GM12878 (cell line): ENCODE results near the gene CXCL1. TPM values are rescaled to one million over a fixed set of nuclear protein-coding genes. Genes with fewer than 3 reads are reported as not detected.

Experiments
- ATAC-seq: fragments of 200-7000 bp; cut with Tn5 transposase; 3 replicates; pipeline ENCODE4 v1.9.1; 2020; ENCODE audit warnings: mild to moderate bottlenecking, moderate library complexity
- BruUV-seq: library from RNA; stranded (reverse); fragments of 400-500 nt; replicated peaks from 2 replicates; lab custom pipeline; 2021; lab: Mats Ljungman, UMichigan
- CTCF ChIA-PET: fragments of 300-600 bp; sonication (Branson Sonifier 250); formaldehyde crosslinking; extraction: SDS; loops from one replicate; lab custom pipeline; 2021; ENCODE audit warnings: inconsistent platforms; lab: Yijun Ruan, JAX
- POLR2A ChIA-PET: fragments of 350-600 bp; formaldehyde crosslinking; extraction: SDS; loops from one replicate; lab custom pipeline; 2021; ENCODE audit warnings: inconsistent platforms; lab: Charles Lee
- RAD21 ChIA-PET: fragments of 300-600 bp; sonication (Branson Sonifier 250); formaldehyde crosslinking; loops from one replicate; lab custom pipeline; 2023; ENCODE audit warnings: antibody characterized with exemption; ENCODE audit not compliant: unreplicated experiment; lab: Charles Lee
- SMC1A ChIA-PET: fragments of 300-600 bp; sonication (Branson Sonifier 250); formaldehyde crosslinking; loops from one replicate; lab custom pipeline; 2023; ENCODE audit not compliant: unreplicated experiment, uncharacterized antibody; lab: Charles Lee
- DNase-seq: peaks from one replicate; pipeline ENCODE4 v3.0.0-alpha.2; 2011; ENCODE audit warnings: low read depth, low spot score
- FAIRE-seq: peaks from 3 replicates; lab custom pipeline; 2011; peaks lifted over from hg19 to GRCh38; lab: Jason Lieb, UNC
- H2AFZ ChIP-seq: 2 replicates; pipeline ENCODE4 v1.6.0; 2011; ENCODE audit warnings: low read depth, low read length, control low read depth; ENCODE audit not compliant: control insufficient read depth
- H3K27ac ChIP-seq: 2 replicates; pipeline ENCODE4 v1.5.1; 2011; ENCODE audit warnings: control low read depth; ENCODE audit not compliant: control insufficient read depth, insufficient read depth
- H3K27me3 ChIP-seq, 2 experiments: replicated peaks in 1 of 2; 2 replicates each; pipeline versions ENCODE4 v1.6.0 to v1.6.1; 2011; ENCODE audit warnings: low read length in 1 of 2; ENCODE audit not compliant: control insufficient read depth in 2 of 2, insufficient read depth in 2 of 2
- H3K36me3 ChIP-seq, 2 experiments: 2 replicates each; pipeline ENCODE4 v1.5.1; 2011; ENCODE audit warnings: low read length in 1 of 2; ENCODE audit not compliant: control insufficient read depth in 2 of 2, insufficient read depth in 2 of 2
- H3K4me1 ChIP-seq: 2 replicates; pipeline ENCODE4 v1.6.1; 2011; ENCODE audit warnings: mild to moderate bottlenecking, low read length, moderate library complexity, mixed read lengths; ENCODE audit not compliant: control insufficient read depth, insufficient read depth
- H3K4me2 ChIP-seq: 2 replicates; pipeline ENCODE4 v1.6.0; 2011; ENCODE audit warnings: control low read depth; ENCODE audit not compliant: control insufficient read depth, insufficient read depth
- H3K4me3 ChIP-seq: fragments of 200-600 bp; sonication (generic); 2 replicates; pipeline ENCODE4 v1.5.1; 2016
- H3K79me2 ChIP-seq: 2 replicates; pipeline ENCODE4 v1.6.0; 2011; ENCODE audit warnings: low read length; ENCODE audit not compliant: control insufficient read depth, insufficient read depth
- H3K9ac ChIP-seq: 2 replicates; pipeline ENCODE4 v1.8.0; 2011; ENCODE audit warnings: low read length, control low read depth, mixed read lengths; ENCODE audit not compliant: control insufficient read depth, insufficient read depth
- H3K9me3 ChIP-seq: replicated peaks from 3 replicates; pipeline ENCODE4 v1.5.1; 2011; ENCODE audit warnings: mild to moderate bottlenecking, low read length; ENCODE audit not compliant: control insufficient read depth, insufficient read depth
- H4K20me1 ChIP-seq: 2 replicates; pipeline ENCODE4 v1.6.0; 2011; ENCODE audit not compliant: control insufficient read depth, insufficient read depth
- BACH1 ChIP-seq: fragments of 450-650 bp; IDR thresholded peaks from 2 replicates; pipeline ENCODE4 v1.6.1; 2017; ENCODE audit warnings: mild to moderate bottlenecking, borderline replicate concordance
- BCL11A ChIP-seq: IDR thresholded peaks from 2 replicates; pipeline ENCODE4 v1.6.1; 2011; ENCODE audit warnings: low read depth, low read length
- CBFB ChIP-seq: IDR thresholded peaks from 2 replicates; pipeline ENCODE4 v1.6.1; 2016; ENCODE audit warnings: antibody characterized with exemption, low read depth
- CEBPB ChIP-seq, 2 experiments: fragments of 150-350 bp in 1 of 2; IDR thresholded peaks; 2 replicates each; pipeline ENCODE4 v1.6.1; 2012 to 2014; ENCODE audit warnings: low read depth in 2 of 2, low read length in 2 of 2, borderline replicate concordance in 1 of 2, inconsistent platforms in 1 of 2
- EP300 ChIP-seq, 2 experiments: fragments of 150-350 bp in 1 of 2; IDR thresholded peaks; 2 replicates each; pipeline ENCODE4 v1.6.1; 2011 to 2012; ENCODE audit warnings: low read depth in 2 of 2, low read length in 2 of 2, borderline replicate concordance in 1 of 2, improper control_type of control experiment in 1 of 2, inconsistent platforms in 1 of 2; ENCODE audit not compliant: control insufficient read depth in 1 of 2
- JUND ChIP-seq: IDR thresholded peaks from 2 replicates; pipeline ENCODE4 v1.6.1; 2012; ENCODE audit warnings: low read depth, mild to moderate bottlenecking, low read length, improper control_type of control experiment, moderate library complexity
- NR2C2 ChIP-seq: IDR thresholded peaks from 2 replicates; pipeline ENCODE4 v1.6.1; 2011; ENCODE audit warnings: borderline replicate concordance, low read depth; ENCODE audit not compliant: control insufficient read depth, insufficient read length
- NR2F1 ChIP-seq: fragments of 450-650 bp; conservative IDR thresholded peaks from 2 replicates; pipeline ENCODE4 v1.6.1; 2017; ENCODE audit warnings: mild to moderate bottlenecking
- RB1 ChIP-seq: fragments of 450-650 bp; formaldehyde crosslinking; IDR thresholded peaks from 2 replicates; pipeline ENCODE4 v1.6.1; 2017; ENCODE audit warnings: mild to moderate bottlenecking, borderline replicate concordance
- RELA ChIP-seq: fragments of 450-650 bp; IDR thresholded peaks from 2 replicates; pipeline ENCODE4 v1.8.0; 2014; ENCODE audit warnings: borderline replicate concordance; ENCODE audit not compliant: partially characterized antibody
- SIN3A ChIP-seq: IDR thresholded peaks from 2 replicates; pipeline ENCODE4 v1.6.1; 2012; ENCODE audit warnings: low read depth, low read length, improper control_type of control experiment
- SMARCA5 ChIP-seq: fragments of 450-650 bp; IDR thresholded peaks from 2 replicates; pipeline ENCODE4 v1.6.1; 2017; ENCODE audit warnings: mild to moderate bottlenecking
- SP1 ChIP-seq: IDR thresholded peaks from one replicate; pipeline ENCODE4 v1.6.1; 2011; ENCODE audit warnings: low read depth, low read length
- SPI1 ChIP-seq: IDR thresholded peaks from 2 replicates; pipeline ENCODE4 v1.6.1; 2011; ENCODE audit warnings: low read depth, mild to moderate bottlenecking, low read length, moderate library complexity, borderline replicate concordance; ENCODE audit not compliant: insufficient read depth
- SREBF2 ChIP-seq: IDR thresholded peaks from 2 replicates; pipeline ENCODE4 v1.6.1; 2012; ENCODE audit warnings: mild to moderate bottlenecking, low read length
- TBL1XR1 ChIP-seq: IDR thresholded peaks from 2 replicates; pipeline ENCODE4 v1.6.1; 2012; ENCODE audit warnings: low read depth, low read length, improper control_type of control experiment
- WGBS: methylation state at CpG from one replicate; pipeline ENCODE4 v1.1.6; 2016; ENCODE audit warnings: low lambda C conversion rate; ENCODE audit not compliant: insufficient replicate concordance, insufficient coverage; ENCODE audit errors: missing lambda C conversion rate; 5-methylcytosine and 5-hydroxymethylcytosine counted together
- in situ Hi-C: fragments of 300-500 bp; cut with MboI; formaldehyde crosslinking; loops from 9 replicates; pipeline ENCODE4 v1.14.3; 2018; ENCODE audit warnings: mixed read lengths
- intact Hi-C: fragments of 100-400 bp; cut with micrococcal nuclease; formaldehyde crosslinking; loops from one replicate; pipeline ENCODE4 v1.14.2; 2022; ENCODE audit not compliant: unreplicated experiment
- polyA plus RNA-seq, 11 experiments: library from polyadenylated mRNA; depleted of rRNA in 4 of 11; unstranded in 6 of 11; stranded (reverse) in 5 of 11; fragments of >200 nt; fragmentation: Nextera tagmentation in 4 of 11; fragmentation: Illumina TruSeq in 1 of 11; extraction: Ambion mirVana in 4 of 11; extraction: Trizol in 1 of 11; gene quantifications; 1 replicate in 1 of 11; 2 replicates in 10 of 11; pipeline versions ENCODE4 v1.2.1 to v1.2.3, GENCODE V29; 2011 to 2016; ENCODE audit warnings: inconsistent platforms in 2 of 11, missing spikeins in 2 of 11, low read depth in 1 of 11
- total RNA-seq, 4 experiments: library from RNA; depleted of rRNA in 3 of 4; stranded (reverse); fragments of >200 nt in 3 of 4; fragmentation: Illumina TruSeq in 1 of 4; extraction: Trizol in 1 of 4; gene quantifications; 2 replicates each; pipeline versions ENCODE4 v1.2.1 to v1.2.3, GENCODE V29; 2013 to 2021
- TF ChIP-seq, protein P1 (sequence below): IDR thresholded peaks from 2 replicates; pipeline ENCODE4 v1.6.1; 2012; ENCODE audit warnings: low read depth, low read length, improper control_type of control experiment

The CXCL1 gene
- total and polyA plus RNA-seq, 10 of the 15 experiments (the other 5 are each of a cell fraction or from before 2014, with no cell fraction given): not detected

DNA sequence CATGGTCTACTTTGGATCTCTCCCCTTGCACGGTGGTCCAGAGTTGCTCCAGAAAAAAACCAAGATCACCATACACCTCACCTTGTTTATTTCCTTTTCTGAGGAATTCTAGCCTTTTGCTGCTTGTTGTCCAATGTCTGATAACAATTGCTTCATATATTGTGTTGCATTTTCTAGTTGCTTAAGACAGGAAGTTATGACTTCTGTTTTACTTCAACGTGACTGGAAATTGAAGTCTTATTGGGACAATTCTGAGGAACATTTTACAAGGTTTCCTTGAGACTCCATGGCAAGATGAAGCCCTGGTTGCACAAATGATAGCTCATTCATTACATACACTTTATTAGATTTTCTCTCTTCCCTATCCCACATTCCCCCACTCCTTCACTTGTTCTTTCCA, 5.2 kb downstream of the CXCL1 start:
- WGBS: 42% methylated on average over 2 of the region's 2 CpGs
- in situ Hi-C loops: no loop called here
- ATAC-seq (no peak), DNase-seq (no peak), FAIRE-seq (no peak)
- intact Hi-C loops: no loop called here
- POLR2A ChIA-PET: interaction anchor here (0.9 kb wide), 1 partner anchor 8 kb away, joined by 3 read pairs; no protein-coding TSS in a partner anchor
- Histone ChIP-seq H3K4me3 (no peak overlapping the region), H3K27ac (no peak overlapping the region), H4K20me1 (no peaks in the 10 kb centered on the region), H3K4me1 (no peaks in the 10 kb centered on the region), H3K27me3 (peaks cover 2% of the 10 kb centered on the region in 2 experiments; a peak in 2 of 4 replicates), H2AFZ (no peak overlapping the region), H3K9ac (no peak overlapping the region), H3K4me2 (no peak overlapping the region), H3K79me2 (no peaks in the 10 kb centered on the region), H3K36me3 (no peaks in the 10 kb centered on the region), H3K9me3 (no peaks in the 10 kb centered on the region)
- CTCF ChIA-PET: interaction anchor here (0.6 kb wide), 1 partner anchor 20 kb away, joined by 3 read pairs; no protein-coding TSS in a partner anchor
- no TSS peak for BruUV-seq
- SMC1A ChIA-PET: interaction anchor here (1.7 kb wide), 1 partner anchor 13 kb away, joined by 3 read pairs; no protein-coding TSS in a partner anchor
- RAD21 ChIA-PET: no interaction called here
- TF ChIP-seq NR2F1 (no peak), SMARCA5 (no peak), CEBPB (IDR thresholded peaks at IDR 0.05; ENCODE audit: borderline replicate concordance in 1 of 2, low read depth in 2 of 2, low read length in 2 of 2) (no peak), SP1 (no peak), RELA (no peak), NR2C2 (no peak), TBL1XR1 (no peak), BACH1 (no peak), SREBF2 (no peak), BCL11A (no peak), CBFB (no peak), RB1 (no peak), SIN3A (no peak), JUND (no peak), SPI1 (no peak), EP300 (IDR thresholded peaks at IDR 0.05; ENCODE audit: borderline replicate concordance in 1 of 2, control insufficient read depth in 1 of 2, low read depth in 2 of 2, low read length in 2 of 2) (no peak)
- TF ChIP-seq, protein P1, sequence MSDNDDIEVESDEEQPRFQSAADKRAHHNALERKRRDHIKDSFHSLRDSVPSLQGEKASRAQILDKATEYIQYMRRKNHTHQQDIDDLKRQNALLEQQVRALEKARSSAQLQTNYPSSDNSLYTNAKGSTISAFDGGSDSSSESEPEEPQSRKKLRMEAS: no peak
- TF ChIP-seq, all 136 proteins: peak for 0
